Measurements from ENCODE around the gene NSG2.

- TF ChIP-seq CTCF (conservative IDR thresholded peaks at IDR 0.05; ENCODE audit: low read length) (no peak), EZH2phosphoT487 (IDR thresholded peaks at IDR 0.05; ENCODE audit: borderline replicate concordance, low read depth, low read length) (no peak)
Measured at GRCh38 chr5:174064171-174064570, 18.7 kb downstream of the NSG2 start.
